Spinal cord (tissue), 10 donors: Measurements from ENCODE around the gene CFAP97D1. TPM values are rescaled to one million over a fixed set of nuclear protein-coding genes. Genes with fewer than 3 reads are reported as not detected.

ENCODE experiments used
- DNase-seq, 6 donors: peaks; one replicate each; pipeline versions ENCODE4 v3.0.0 to v3.0.0-alpha.2; 2013 to 2015; ENCODE audit warnings: low spot score in 6 of 6, low read depth in 4 of 6
- H3K27ac ChIP-seq: one replicate; pipeline ENCODE4 v1.5.1; 2013; ENCODE audit warnings: low read depth, low read length, control low read depth
- H3K27me3 ChIP-seq: one replicate; pipeline ENCODE4 v1.6.1; 2013; ENCODE audit warnings: low read length; ENCODE audit not compliant: control insufficient read depth, insufficient read depth
- H3K36me3 ChIP-seq: one replicate; pipeline ENCODE4 v1.6.1; 2013; ENCODE audit warnings: low read length; ENCODE audit not compliant: control insufficient read depth, insufficient read depth
- H3K4me1 ChIP-seq: one replicate; pipeline ENCODE4 v1.6.1; 2013; ENCODE audit warnings: low read length; ENCODE audit not compliant: control insufficient read depth, insufficient read depth
- H3K4me3 ChIP-seq: one replicate; pipeline ENCODE4 v1.5.1; 2013; ENCODE audit warnings: low read depth, low read length, control low read depth
- H3K9me3 ChIP-seq: one replicate; pipeline ENCODE4 v1.6.1; 2013; ENCODE audit warnings: low read length; ENCODE audit not compliant: control insufficient read depth, insufficient read depth
- WGBS: methylation state at CpG from one replicate; pipeline ENCODE4 v1.1.5; 2013; ENCODE audit warnings: missing lambda C conversion rate; ENCODE audit not compliant: insufficient coverage; 5-methylcytosine and 5-hydroxymethylcytosine counted together
- polyA plus RNA-seq, 2 donors: library from polyadenylated mRNA; unstranded; fragments of 120-200 nt; gene quantifications; one replicate each; pipeline ENCODE4 v1.2.1, GENCODE V29; 2013; ENCODE audit not compliant: insufficient read length in 2 of 2
- total RNA-seq, 2 donors: library from RNA; depleted of rRNA in 1 of 2; stranded (reverse); fragments of 120-200 nt in 1 of 2; fragments of >200 nt in 1 of 2; gene quantifications; one replicate each; pipeline versions ENCODE4 v1.2.3 to v1.2.4, GENCODE V29; 2013 to 2014
- donor health status: healthy.

CFAP97D1 gene
- total and polyA plus RNA-seq, 4 donors, result 0.10 to 0.16 (median 0.12) TPM; not detected in 1

DNA sequence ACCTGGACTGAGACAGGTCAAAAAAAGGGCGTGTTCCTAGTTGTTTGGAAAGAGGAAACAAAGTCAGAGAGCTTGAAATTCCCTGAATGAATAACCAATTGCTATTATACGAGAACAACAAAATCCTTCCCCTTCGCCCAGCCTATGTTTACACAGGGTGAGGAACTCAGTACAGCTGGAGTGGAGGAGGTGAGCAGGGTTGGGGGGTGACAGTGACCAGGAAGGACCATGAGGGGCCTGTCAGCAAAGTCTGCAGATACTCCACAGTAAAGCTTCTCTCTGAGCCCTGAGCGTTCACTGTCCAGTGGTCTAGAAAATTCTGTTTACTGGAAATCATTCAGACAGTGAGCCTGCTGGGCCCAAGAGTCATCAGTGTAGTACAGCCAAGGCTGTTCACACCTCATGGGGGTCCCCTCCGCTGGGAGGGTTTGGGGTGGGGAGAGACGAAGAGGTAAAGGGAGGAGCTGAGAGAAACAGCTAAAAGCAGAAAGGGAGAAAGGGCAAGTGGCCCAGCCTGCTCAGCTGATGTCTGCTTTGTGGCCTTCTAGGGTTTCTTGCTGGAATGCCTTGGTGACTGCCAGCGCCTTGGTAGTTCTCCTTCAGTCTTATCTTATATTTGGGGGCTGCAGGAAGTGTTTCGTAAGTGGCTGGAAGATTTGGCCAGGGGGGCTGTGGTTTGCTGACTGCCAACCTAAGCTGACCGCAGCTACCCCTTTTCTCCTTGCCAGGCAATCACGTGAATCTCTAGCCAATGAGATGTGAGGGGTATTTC is 7.2 kb upstream of the CFAP97D1 start:
- Histone ChIP-seq H3K36me3 (peaks cover 71% of the 10 kb centered on the region), H3K9me3 (no peaks in the 10 kb centered on the region), H3K27me3 (no peaks in the 10 kb centered on the region), H3K27ac (no peak overlapping the region), H3K4me3 (no peak overlapping the region), H3K4me1 (peaks cover 22% of the 10 kb centered on the region)
- WGBS, result 86% methylated on average over 4 of the region's 10 CpGs
- no peak for DNase-seq

DNA sequence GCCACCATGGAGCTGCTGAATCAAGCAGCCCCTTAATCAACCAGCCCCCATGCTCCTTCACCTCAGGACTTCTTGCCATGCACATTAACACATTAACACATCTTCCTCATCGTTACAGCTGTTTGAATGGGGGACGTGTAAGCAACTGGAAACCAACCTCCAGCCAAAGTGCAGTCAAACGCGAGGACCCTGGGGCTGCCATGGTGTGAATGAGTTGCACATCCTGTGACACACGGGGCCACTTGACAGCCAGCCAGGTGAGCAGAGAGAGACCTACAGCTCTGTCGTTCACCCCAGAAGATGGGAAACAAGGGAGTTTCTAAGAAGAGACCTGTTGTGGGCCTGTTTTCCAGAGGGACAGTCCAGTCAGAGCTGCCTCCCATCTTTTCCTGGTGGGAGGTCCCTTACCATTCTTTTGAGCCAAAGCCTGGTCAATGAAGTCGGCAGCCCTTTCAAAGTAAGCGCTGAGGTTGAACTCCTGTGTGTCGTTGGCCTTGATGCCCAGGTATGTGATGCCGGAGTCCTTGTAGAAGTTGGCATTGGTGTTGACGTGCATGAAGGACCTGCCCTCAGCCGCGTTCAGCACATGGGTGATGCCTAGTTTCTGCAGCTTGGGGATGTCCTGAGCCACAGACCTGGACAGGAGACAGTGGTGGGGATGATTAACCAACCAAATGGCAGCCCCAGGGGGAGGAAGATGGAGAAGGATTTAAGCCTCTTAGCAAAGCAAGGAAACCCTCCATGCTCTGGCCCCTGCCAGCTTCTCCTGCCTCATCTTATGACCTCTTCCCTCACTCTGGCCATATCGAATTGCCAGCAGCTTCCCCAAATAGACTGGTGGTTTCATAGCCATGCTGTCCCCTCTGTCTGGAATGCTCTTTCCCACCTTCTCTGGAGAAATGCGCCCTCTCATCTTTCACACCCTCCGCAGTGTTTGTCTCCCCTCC is 5.7 kb upstream of the CFAP97D1 start:
- H3K36me3 ChIP-seq, result peaks cover 58% of the 10 kb centered on the region

DNA sequence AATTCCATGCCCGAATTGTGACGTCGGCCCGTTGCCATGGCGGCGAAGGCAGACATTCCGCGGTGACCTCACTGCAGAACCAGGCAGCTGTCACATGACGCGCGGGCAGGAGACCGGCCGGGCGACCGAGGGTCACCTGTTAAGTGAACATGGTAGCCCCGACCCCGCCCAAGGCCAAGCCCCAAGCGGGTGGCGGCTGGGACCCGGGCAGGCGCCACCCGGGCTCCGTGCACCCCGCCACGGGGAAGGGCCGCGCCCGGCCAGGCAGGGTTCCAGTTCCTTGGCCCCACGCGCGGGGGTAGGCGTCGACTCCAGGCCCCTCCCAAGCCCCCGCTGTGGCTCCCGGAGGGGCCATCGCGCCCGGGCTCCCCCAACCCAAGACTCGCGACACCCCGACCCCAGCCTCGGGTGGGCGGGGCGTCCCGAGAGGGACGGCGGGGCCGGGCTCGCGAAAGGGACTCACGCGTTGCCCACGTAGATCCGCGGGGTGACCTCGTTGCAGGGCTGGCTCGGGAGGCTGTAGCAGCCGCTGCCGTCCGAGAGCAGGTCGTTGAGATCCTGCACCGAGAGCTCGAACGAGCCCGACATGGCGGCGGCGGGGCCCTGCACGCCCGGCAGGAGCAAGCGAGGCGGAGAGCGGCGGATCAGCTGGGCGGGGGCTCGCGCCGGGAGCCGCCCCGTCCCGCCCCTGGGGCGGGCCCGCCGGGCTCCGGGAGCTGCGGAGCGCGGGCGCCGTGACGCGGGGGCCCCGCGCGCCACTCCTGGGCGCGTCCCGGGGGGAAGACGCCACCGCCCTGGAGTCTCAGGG is 1.7 kb upstream of the CFAP97D1 start, which contains the start of gene DUSP3:
TSS of gene DUSP3 (minus strand) at position 641 of the 808 bp plus-strand sequence. CDS start at position 588, 53 bp downstream.
- peak; percentile 57 to 96 (median 82) for DNase-seq
- H3K27me3 ChIP-seq, result no peaks in the 10 kb centered on the region

More for the DNA sequence above, 5.7 kb upstream of the CFAP97D1 start:
- Histone ChIP-seq H3K9me3 (no peaks in the 10 kb centered on the region), H3K4me3 (no peak overlapping the region), H3K27me3 (no peaks in the 10 kb centered on the region), H3K27ac (no peak overlapping the region), H3K4me1 (peaks cover 25% of the 10 kb centered on the region)
- 94% methylated on average over 14 of the region's 16 CpGs for WGBS
- DNase-seq, result no peak

DNA sequence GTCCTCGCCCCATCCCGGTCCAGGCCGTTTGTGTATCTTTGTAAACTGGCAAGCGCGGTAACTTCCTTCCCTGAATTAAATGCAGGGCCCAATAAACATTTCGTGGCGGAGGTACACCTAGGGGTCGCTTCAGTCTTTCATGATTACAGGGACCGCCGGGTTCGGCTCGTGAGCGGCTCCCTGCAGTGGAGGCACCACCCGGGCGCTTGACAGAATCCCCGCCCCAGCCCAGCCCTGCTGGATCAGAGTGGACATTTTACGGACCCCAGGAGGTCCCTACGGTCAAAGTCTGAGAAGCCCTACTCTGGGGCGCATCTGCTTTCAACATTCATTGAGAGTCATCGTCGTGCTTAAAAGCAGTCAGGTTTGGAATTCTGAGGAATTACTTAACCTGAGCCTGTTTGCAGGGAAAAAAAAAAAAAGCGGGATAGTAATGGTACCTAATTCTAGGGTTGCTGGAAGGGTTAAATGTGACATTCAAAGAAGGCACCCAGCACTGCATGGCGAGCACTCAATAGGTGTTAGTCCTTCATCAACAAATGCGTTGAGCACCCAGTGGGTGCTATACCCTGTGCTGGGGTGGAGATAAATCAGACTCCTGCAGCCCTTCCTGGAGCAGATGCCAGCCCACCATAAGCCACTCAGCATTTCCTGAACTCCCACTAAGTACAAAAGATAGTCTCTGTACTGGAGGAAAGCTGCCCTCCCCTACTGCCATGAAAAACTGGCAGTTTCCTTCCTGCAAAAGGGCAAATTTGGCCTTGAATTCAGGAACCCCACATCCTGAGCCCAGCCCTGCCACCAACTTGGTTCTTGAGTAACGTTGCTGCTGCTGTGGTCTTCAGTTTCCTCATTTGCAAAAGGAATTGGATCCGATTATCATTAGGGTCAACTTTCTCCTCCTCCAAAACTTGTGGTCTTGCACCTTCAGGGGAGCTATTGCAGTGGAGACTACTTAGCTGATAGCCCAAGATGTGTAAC is 800 bp upstream of the CFAP97D1 start:
- WGBS, result 5% methylated on average over 24 of the region's 26 CpGs
- peak overlapping the region; percentile 63 for H3K27ac ChIP-seq
- peak in 1 of 6 donors; percentile 89 for DNase-seq

More for the DNA sequence above, 1.7 kb upstream of the CFAP97D1 start, which contains the start of gene DUSP3:
- peak within 1 kb of the TSS; percentile 90 for H3K27ac ChIP-seq
- H3K9me3 ChIP-seq, result no peaks in the 10 kb centered on the region
- WGBS, result under 1% methylated on average over 100 of the region's 100 CpGs
- H3K36me3 ChIP-seq, result peaks cover 24% of the 10 kb centered on the region
- peaks cover 27% of the 10 kb centered on the region for H3K4me1 ChIP-seq
- peak within 1 kb of the TSS; percentile 77 for H3K4me3 ChIP-seq

DNA sequence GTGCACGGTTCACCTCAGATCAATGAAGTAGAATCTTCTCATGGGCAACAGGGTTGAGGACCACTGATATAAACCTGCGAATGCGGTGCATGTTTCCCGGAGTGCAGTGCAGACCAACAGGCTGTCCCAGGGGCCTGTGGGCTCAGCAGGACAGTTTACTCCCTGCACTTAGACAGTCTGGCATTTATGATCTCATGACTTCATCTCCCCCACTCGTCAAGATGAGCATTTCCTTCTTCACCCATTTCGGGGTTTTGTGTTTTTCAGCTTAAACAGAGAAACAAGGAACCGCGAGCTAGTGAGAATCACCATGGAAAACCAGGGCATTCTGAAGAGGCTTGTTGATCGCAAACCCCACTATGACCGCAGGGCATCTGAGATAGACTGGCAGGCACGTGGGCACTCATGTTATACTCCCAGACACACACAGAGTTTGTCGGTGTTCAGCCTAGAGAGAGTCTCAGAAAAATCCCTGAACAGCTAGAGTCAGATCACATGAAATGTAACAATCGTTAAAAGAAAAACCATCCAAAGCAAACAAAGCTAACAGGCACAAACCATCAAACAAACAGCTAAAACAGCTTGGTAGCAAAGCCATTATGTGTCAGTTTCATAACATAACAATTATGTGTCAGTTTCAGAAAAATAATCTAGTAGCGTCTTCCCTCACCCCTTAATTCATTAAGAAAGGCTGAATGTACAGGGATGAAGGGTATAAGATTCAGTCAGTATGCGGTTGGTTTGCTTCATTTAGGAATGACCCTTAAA is 2.9 kb downstream of the CFAP97D1 start:
- Histone ChIP-seq H3K27me3 (no peaks in the 10 kb centered on the region), H3K4me1 (peaks cover 9% of the 10 kb centered on the region), H3K36me3 (no peaks in the 10 kb centered on the region), H3K4me3 (no peak overlapping the region), H3K27ac (no peak overlapping the region), H3K9me3 (no peaks in the 10 kb centered on the region)
- WGBS, result 77% methylated on average over 12 of the region's 15 CpGs
- DNase-seq, result no peak

More for the DNA sequence above, 800 bp upstream of the CFAP97D1 start:
- peak overlapping the region; percentile 77 for H3K4me3 ChIP-seq
- no peaks in the 10 kb centered on the region for H3K27me3 ChIP-seq
- no peaks in the 10 kb centered on the region for H3K9me3 ChIP-seq
- peaks cover 27% of the 10 kb centered on the region for H3K4me1 ChIP-seq
- peaks cover 15% of the 10 kb centered on the region for H3K36me3 ChIP-seq

DNA sequence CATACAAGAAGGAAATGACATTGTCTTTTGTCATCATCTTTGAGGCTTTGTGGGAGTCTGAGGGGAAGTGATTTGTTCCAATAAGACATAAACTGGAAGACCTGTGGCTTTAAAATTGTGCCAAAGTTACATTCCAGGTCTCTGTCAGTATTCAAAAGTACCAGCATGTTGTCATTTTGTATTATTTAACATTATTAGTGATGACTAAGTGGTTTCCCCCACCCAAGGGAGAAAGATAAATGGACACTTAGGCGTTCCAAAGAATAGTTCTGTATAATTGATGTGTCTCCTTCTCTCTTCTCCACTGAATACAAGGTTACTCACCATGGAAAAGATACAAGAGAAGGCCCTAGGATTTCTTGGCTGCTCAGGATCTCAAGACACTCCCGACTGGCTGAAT is 3.8 kb downstream of the CFAP97D1 start:
- Histone ChIP-seq H3K9me3 (no peaks in the 10 kb centered on the region), H3K36me3 (no peaks in the 10 kb centered on the region), H3K4me1 (peaks cover 7% of the 10 kb centered on the region), H3K27ac (no peak overlapping the region), H3K27me3 (no peaks in the 10 kb centered on the region), H3K4me3 (no peak overlapping the region)
- 64% methylated on average over 1 of the region's 2 CpGs for WGBS
- no peak for DNase-seq

DNA sequence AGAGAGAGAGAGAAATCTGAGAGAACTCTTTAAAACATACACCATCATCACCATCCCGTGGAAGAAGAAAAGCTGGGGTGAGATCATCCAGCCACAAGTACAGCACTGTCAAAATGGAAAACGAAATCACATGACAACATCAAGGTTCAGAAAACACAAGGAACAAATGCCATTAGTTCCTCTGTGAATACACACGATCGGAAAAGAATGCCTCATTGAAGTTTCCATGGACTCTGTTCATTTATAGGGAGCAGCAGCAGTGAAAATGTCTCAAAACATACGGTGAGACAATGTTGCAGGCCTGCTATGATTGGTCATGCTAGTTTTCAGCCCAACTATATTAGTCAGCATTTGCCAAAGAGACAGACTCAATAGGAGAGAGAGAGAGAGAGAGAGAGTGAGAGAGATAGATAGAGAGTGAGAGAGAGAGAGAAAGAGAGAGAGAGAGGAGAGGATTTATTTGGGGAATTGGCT is 4.4 kb downstream of the CFAP97D1 start:
- no peaks in the 10 kb centered on the region for H3K27me3 ChIP-seq
- H3K27ac ChIP-seq, result no peak overlapping the region
- peaks cover under 1% of the 10 kb centered on the region for H3K4me1 ChIP-seq
- WGBS, result 33% methylated on average over 1 of the region's 5 CpGs
- DNase-seq, result peak in 1 of 6 donors; percentile 29
- H3K4me3 ChIP-seq, result no peak overlapping the region
- H3K9me3 ChIP-seq, result no peaks in the 10 kb centered on the region
- no peaks in the 10 kb centered on the region for H3K36me3 ChIP-seq

DNA sequence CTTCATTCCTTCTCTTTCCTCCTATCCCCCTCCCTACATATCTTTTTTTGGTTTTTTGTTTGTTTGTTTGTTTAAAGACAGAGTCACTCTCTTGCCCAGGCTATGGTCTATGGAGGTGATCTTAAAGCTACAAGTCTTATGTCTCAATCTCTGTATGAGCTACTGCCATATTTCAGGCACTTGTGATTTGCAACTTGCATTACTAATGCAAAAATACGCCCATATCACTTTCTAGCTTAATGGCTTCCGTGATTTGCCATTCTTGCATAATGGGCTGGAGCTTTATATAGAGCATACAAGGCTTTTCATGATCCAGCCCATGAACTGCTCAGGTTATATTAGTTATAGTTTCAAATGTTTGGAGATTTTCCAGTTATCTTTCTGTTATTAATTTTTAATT is 7.5 kb downstream of the CFAP97D1 start:
- Histone ChIP-seq H3K4me1 (no peaks in the 10 kb centered on the region), H3K4me3 (no peak overlapping the region), H3K27me3 (no peaks in the 10 kb centered on the region), H3K9me3 (no peaks in the 10 kb centered on the region), H3K36me3 (no peaks in the 10 kb centered on the region), H3K27ac (no peak overlapping the region)
- DNase-seq, result no peak
- no CpG with 5 or more reads among the region's 2 CpGs for WGBS
